ENCODE data around the gene VPS50. TPM values are rescaled to one million over a fixed set of nuclear protein-coding genes. Genes with fewer than 3 reads are reported as not detected.
"Not testable (repeated sequence)": the region's sequence is repeated elsewhere in the genome, so short reads cannot be mapped to it uniquely, and the experiment has no call there.

The VPS50 gene
- total and polyA plus RNA-seq, 5 donors = 6.4 to 23.0 (median 21.4) TPM

GRCh38 chr7:93332172-93332571 lies 100.0 kb downstream of the VPS50 start:
- 84% methylated on average over 2 of the region's 2 CpGs for WGBS
- DNase-seq (no peak), ATAC-seq (no peak)
- H3K27ac ChIP-seq (ENCODE audit: low read length) = no peak overlapping the region
- no peak overlapping the region for H3K4me3 ChIP-seq (ENCODE audit: low read length)
- no peaks in the 10 kb centered on the region for H3K4me1 ChIP-seq (ENCODE audit: control insufficient read depth, insufficient read depth, low read length)
- intact Hi-C loops (cut with DNase I) = no loop called here
- no peaks in the 10 kb centered on the region for H3K9me3 ChIP-seq (ENCODE audit: control insufficient read depth, low read length)
- no peaks in the 10 kb centered on the region for H3K27me3 ChIP-seq (ENCODE audit: control insufficient read depth, insufficient read depth)

GRCh38 chr7:93337052-93337451 lies 104.9 kb downstream of the VPS50 start:
- ATAC-seq (no peak), DNase-seq (no peak)
- Histone ChIP-seq H3K4me3 (ENCODE audit: low read length) (no peak overlapping the region), H3K27me3 (ENCODE audit: control insufficient read depth, insufficient read depth) (no peaks in the 10 kb centered on the region), H3K4me1 (ENCODE audit: control insufficient read depth, insufficient read depth, low read length) (no peaks in the 10 kb centered on the region), H3K27ac (ENCODE audit: low read length) (no peak overlapping the region), H3K9me3 (ENCODE audit: control insufficient read depth, low read length) (no peaks in the 10 kb centered on the region)
- intact Hi-C loops (cut with DNase I) = no loop called here
- WGBS = 92% methylated on average over 2 of the region's 2 CpGs

DNA sequence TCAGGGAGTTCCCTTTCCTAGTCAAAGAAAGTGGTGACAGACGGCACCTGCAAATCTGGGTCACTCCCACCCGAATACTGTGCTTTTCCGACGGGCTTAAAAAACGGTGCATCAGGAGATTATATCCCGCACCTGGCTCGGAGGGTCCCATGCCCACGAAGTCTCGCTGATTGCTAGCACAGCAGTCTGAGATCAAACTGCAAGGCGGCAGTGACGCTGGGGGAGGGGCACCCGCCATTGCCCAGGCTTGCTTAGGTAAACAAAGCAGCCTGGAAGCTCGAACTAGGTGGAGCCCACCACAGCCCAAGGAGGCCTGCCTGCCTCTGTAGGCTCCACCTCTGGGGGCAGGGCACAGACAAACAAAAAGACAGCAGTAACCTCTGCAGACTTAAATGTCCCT lies 110.0 kb downstream of the VPS50 start:
- H3K27me3 ChIP-seq (ENCODE audit: control insufficient read depth, insufficient read depth); intact Hi-C loops (cut with DNase I); DNase-seq; H3K9me3 ChIP-seq (ENCODE audit: control insufficient read depth, low read length); H3K4me1 ChIP-seq (ENCODE audit: control insufficient read depth, insufficient read depth, low read length); H3K27ac ChIP-seq (ENCODE audit: low read length); H3K4me3 ChIP-seq (ENCODE audit: low read length); ATAC-seq: not testable (repeated sequence)
- 96% methylated on average over 13 of the region's 13 CpGs for WGBS

DNA sequence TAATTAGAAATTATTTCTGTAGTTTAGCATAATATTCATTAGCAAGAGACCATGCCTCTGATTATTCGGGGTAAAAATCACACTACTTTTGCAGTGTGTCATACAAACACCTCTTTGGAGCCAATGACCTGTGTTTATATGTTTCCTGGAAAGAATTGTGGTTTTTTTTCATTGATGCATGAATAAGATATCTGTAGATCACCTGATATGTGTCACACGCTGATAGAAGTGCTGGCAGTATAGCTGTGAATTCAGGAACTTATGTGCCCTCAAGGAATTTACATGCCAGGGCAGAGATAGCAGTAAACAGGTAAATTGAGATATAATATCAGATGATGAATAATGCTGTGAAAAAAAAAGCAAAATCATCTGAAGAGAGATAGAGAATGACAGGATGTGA lies 118.2 kb downstream of the VPS50 start:
- Histone ChIP-seq H3K9me3 (ENCODE audit: control insufficient read depth, low read length) (no peaks in the 10 kb centered on the region), H3K4me1 (ENCODE audit: control insufficient read depth, insufficient read depth, low read length) (no peaks in the 10 kb centered on the region), H3K27ac (ENCODE audit: low read length) (no peak overlapping the region), H3K27me3 (ENCODE audit: control insufficient read depth, insufficient read depth) (no peaks in the 10 kb centered on the region), H3K4me3 (ENCODE audit: low read length) (no peak overlapping the region)
- intact Hi-C loops (cut with DNase I) = no loop called here
- ATAC-seq = no peak
- 94% methylated on average over 2 of the region's 2 CpGs for WGBS
- DNase-seq = no peak

GRCh38 chr7:93352881-93353280 lies 120.7 kb downstream of the VPS50 start:
- no peak overlapping the region for H3K4me3 ChIP-seq (ENCODE audit: low read length)
- intact Hi-C loops (cut with DNase I) = no loop called here
- H3K9me3 ChIP-seq (ENCODE audit: control insufficient read depth, low read length) = no peaks in the 10 kb centered on the region
- H3K27me3 ChIP-seq (ENCODE audit: control insufficient read depth, insufficient read depth) = no peaks in the 10 kb centered on the region
- WGBS = 91% methylated on average over 2 of the region's 2 CpGs
- no peak for ATAC-seq
- H3K27ac ChIP-seq (ENCODE audit: low read length) = no peak overlapping the region
- no peaks in the 10 kb centered on the region for H3K4me1 ChIP-seq (ENCODE audit: control insufficient read depth, insufficient read depth, low read length)
- no peak for DNase-seq

GRCh38 chr7:93354815-93355214 lies 122.6 kb downstream of the VPS50 start:
- WGBS = 92% methylated on average over 4 of the region's 4 CpGs
- H3K9me3 ChIP-seq (ENCODE audit: control insufficient read depth, low read length) = no peaks in the 10 kb centered on the region
- no peak for ATAC-seq
- no peak overlapping the region for H3K4me3 ChIP-seq (ENCODE audit: low read length)
- H3K4me1 ChIP-seq (ENCODE audit: control insufficient read depth, insufficient read depth, low read length) = no peaks in the 10 kb centered on the region
- no peak overlapping the region for H3K27ac ChIP-seq (ENCODE audit: low read length)
- intact Hi-C loops (cut with DNase I) = no loop called here
- DNase-seq = no peak
- H3K27me3 ChIP-seq (ENCODE audit: control insufficient read depth, insufficient read depth) = no peaks in the 10 kb centered on the region

DNA sequence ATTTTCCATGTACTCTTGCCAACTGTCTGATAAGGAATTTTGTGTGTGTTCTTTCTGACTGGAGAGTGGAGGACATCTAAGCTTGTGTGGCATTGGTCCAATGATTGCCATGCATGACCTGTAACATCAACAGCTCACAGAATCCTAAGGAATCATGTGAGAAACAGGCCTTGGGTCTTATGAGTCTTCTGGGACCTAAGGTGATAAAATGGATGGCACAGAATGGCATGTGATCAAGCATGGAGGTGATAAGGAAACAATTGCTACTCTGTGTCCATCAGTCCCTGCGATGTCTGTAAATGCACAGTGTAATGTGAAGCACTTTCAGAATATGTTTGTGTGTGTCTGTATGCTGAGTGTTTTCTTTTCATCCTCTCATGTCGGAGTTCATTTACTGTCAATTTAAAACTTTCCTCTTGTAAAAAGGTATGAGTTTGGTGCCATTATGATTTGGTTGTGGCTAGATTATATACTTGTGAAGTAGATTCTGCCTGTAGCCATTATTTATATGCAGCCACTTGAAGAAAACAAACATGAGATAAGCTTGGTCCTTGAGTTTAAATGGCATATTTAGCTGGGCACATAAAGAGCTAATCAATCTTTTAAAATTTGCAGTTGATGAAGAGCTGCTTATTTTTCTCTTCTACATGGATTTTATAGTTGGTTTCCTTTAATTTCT lies 127.5 kb downstream of the VPS50 start:
- Histone ChIP-seq H3K27me3 (ENCODE audit: control insufficient read depth, insufficient read depth) (no peaks in the 10 kb centered on the region), H3K4me3 (ENCODE audit: low read length) (no peak overlapping the region), H3K9me3 (ENCODE audit: control insufficient read depth, low read length) (no peaks in the 10 kb centered on the region), H3K27ac (ENCODE audit: low read length) (no peak overlapping the region), H3K4me1 (ENCODE audit: control insufficient read depth, insufficient read depth, low read length) (no peaks in the 10 kb centered on the region)
- no peak for DNase-seq
- intact Hi-C loops (cut with DNase I) = no loop called here
- no peak for ATAC-seq
- 94% methylated on average over 2 of the region's 2 CpGs for WGBS

DNA sequence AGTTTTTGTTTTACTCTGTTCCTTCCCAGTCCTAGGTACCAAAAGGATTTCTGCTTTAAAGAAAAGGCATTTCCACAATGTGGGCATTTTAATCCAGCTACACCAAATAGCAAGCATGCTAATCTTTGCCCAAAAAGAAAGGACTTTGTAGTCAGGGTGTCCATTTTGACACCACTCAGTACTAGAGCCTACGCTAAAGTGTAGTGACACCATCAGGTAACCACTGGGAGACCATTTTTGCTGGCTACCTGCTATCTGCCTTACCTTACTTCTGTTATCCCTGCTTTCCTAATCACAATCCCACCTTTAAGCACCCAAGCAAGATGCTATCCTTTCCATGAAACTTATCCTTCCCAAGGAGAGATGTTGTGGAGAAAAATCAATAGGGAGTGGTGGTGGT lies 129.7 kb downstream of the VPS50 start:
- intact Hi-C loops (cut with DNase I) = no loop called here
- WGBS = 98% methylated on average over 1 of the region's 1 CpG
- H3K4me1 ChIP-seq (ENCODE audit: control insufficient read depth, insufficient read depth, low read length) = no peaks in the 10 kb centered on the region

DNA sequence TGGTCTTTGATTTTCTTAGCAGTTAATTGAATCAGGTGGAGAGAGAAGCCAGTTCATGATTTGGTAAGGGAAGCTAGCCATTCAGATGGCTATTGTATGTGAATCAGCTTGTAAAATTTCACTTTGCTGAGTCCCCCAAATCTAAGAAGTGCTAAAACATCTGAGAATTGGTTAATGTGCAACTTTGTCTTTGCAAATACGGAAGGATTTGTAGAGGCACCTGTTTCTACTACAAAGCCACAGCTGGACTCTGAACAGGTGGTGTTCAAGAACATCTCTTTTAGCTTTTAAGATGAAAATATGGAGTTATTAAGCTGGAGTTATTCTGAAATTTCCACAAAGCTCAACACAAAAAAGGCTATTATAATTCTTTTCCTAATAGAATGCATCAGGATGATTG lies 132.6 kb downstream of the VPS50 start:
- H3K27ac ChIP-seq (ENCODE audit: low read length) = no peak overlapping the region
- 99% methylated on average over 1 of the region's 1 CpG for WGBS
- no peaks in the 10 kb centered on the region for H3K27me3 ChIP-seq (ENCODE audit: control insufficient read depth, insufficient read depth)
- intact Hi-C loops (cut with DNase I) = no loop called here
- ATAC-seq (no peak), DNase-seq (no peak)
- H3K9me3 ChIP-seq (ENCODE audit: control insufficient read depth, low read length) = no peaks in the 10 kb centered on the region
- H3K4me3 ChIP-seq (ENCODE audit: low read length) = no peak overlapping the region
- H3K4me1 ChIP-seq (ENCODE audit: control insufficient read depth, insufficient read depth, low read length) = no peaks in the 10 kb centered on the region

More for the DNA sequence above, 129.7 kb downstream of the VPS50 start:
- Histone ChIP-seq H3K27me3 (ENCODE audit: control insufficient read depth, insufficient read depth) (no peaks in the 10 kb centered on the region), H3K27ac (ENCODE audit: low read length) (no peak overlapping the region), H3K9me3 (ENCODE audit: control insufficient read depth, low read length) (no peaks in the 10 kb centered on the region), H3K4me3 (ENCODE audit: low read length) (no peak overlapping the region)
- ATAC-seq (no peak), DNase-seq (no peak)

- ATAC-seq (no peak), DNase-seq (no peak)
- H3K27me3 ChIP-seq (ENCODE audit: control insufficient read depth, insufficient read depth) = no peaks in the 10 kb centered on the region
- intact Hi-C loops (cut with DNase I) = no loop called here
- H3K27ac ChIP-seq (ENCODE audit: low read length) = no peak overlapping the region
- H3K9me3 ChIP-seq (ENCODE audit: control insufficient read depth, low read length) = no peaks in the 10 kb centered on the region
- H3K4me3 ChIP-seq (ENCODE audit: low read length) = no peak overlapping the region
- WGBS = 33% methylated on average over 1 of the region's 1 CpG
- no peaks in the 10 kb centered on the region for H3K4me1 ChIP-seq (ENCODE audit: control insufficient read depth, insufficient read depth, low read length)
Measured at GRCh38 chr7:93365341-93365740, 133.2 kb downstream of the VPS50 start.

DNA sequence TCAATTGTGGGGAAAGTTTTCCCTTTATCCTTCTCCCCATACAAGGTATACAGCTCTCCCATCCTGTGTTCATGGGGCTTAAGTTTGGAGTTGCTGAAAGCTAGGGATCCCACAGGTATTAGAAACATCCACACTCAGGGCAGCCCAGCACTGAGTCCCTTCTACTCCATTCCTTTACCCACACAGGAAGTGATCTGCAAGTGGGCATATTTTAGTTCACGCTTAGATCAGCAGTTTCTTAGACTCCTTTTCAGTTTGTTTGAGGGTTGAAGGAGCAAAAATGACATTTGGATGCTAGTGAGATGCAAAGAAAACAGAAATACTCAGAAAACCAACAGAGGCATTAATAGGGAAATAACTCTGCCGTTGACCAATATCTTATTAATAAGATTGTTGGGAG lies 134.7 kb downstream of the VPS50 start:
- H3K9me3 ChIP-seq (ENCODE audit: control insufficient read depth, low read length) = no peaks in the 10 kb centered on the region
- H3K27me3 ChIP-seq (ENCODE audit: control insufficient read depth, insufficient read depth) = no peaks in the 10 kb centered on the region
- intact Hi-C loops (cut with DNase I) = no loop called here
- ATAC-seq (no peak), DNase-seq (no peak)
- H3K4me1 ChIP-seq (ENCODE audit: control insufficient read depth, insufficient read depth, low read length) = no peaks in the 10 kb centered on the region
- no peak overlapping the region for H3K27ac ChIP-seq (ENCODE audit: low read length)
- WGBS = 93% methylated on average over 2 of the region's 2 CpGs
- H3K4me3 ChIP-seq (ENCODE audit: low read length) = no peak overlapping the region

- no peaks in the 10 kb centered on the region for H3K27me3 ChIP-seq (ENCODE audit: control insufficient read depth, insufficient read depth)
- DNase-seq (no peak), ATAC-seq (no peak)
- H3K4me1 ChIP-seq (ENCODE audit: control insufficient read depth, insufficient read depth, low read length) = no peaks in the 10 kb centered on the region
- H3K4me3 ChIP-seq (ENCODE audit: low read length) = no peak overlapping the region
- intact Hi-C loops (cut with DNase I) = no loop called here
- H3K9me3 ChIP-seq (ENCODE audit: control insufficient read depth, low read length) = no peaks in the 10 kb centered on the region
- H3K27ac ChIP-seq (ENCODE audit: low read length) = no peak overlapping the region
- WGBS = 48% methylated on average over 2 of the region's 2 CpGs
Measured at GRCh38 chr7:93367254-93367653, 135.1 kb downstream of the VPS50 start.
